K562 (cell line): ENCODE data around the gene ATG10. TPM values are rescaled to one million over a fixed set of nuclear protein-coding genes. Genes with fewer than 3 reads are reported as not detected.

ENCODE experiments used
- BCLAF1 ChIP-seq, 2 experiments: fragments of 450-650 bp in 1 of 2; IDR thresholded peaks; 2 replicates each; pipeline ENCODE4 v1.6.1; 2011 to 2017; ENCODE audit warnings: low read depth in 2 of 2, antibody characterized with exemption in 1 of 2, borderline replicate concordance in 1 of 2, low read length in 1 of 2, mild to moderate bottlenecking in 1 of 2, mixed read lengths in 1 of 2; ENCODE audit not compliant: control insufficient read depth in 1 of 2
- BDP1 ChIP-seq: IDR thresholded peaks from 3 replicates; pipeline ENCODE4 v1.6.1; 2011; ENCODE audit not compliant: insufficient read length, insufficient read depth
- BRCA1 ChIP-seq, 2 experiments: fragments of 450-650 bp in 1 of 2; sonication (generic) in 1 of 2; formaldehyde crosslinking in 1 of 2; IDR thresholded peaks; 2 replicates each; pipeline versions ENCODE4 v1.5.0 to v1.6.1; 2017 to 2020; ENCODE audit warnings: mild to moderate bottlenecking in 1 of 2, missing genetic modification reagents in 1 of 2
- CHD1 ChIP-seq: fragments of 200-600 bp; sonication (generic); IDR thresholded peaks from one replicate; pipeline ENCODE4 v1.6.1; 2012; ENCODE audit warnings: mild to moderate bottlenecking, moderate library complexity, low read length, inconsistent platforms
- CTBP1 ChIP-seq: fragments of 450-650 bp; IDR thresholded peaks from 2 replicates; pipeline ENCODE4 v1.6.1; 2016; ENCODE audit warnings: borderline replicate concordance
- EHMT2 ChIP-seq: fragments of 450-650 bp; IDR thresholded peaks from 2 replicates; pipeline ENCODE4 v1.6.1; 2018; ENCODE audit warnings: antibody characterized with exemption
- FOXO4 ChIP-seq: fragments of 450-650 bp; formaldehyde crosslinking; IDR thresholded peaks from 2 replicates; pipeline ENCODE4 v1.4.0; 2020; ENCODE audit warnings: mild to moderate bottlenecking, moderate library complexity
- JUND ChIP-seq, 2 experiments: IDR thresholded peaks; 2 replicates in 1 of 2; 3 replicates in 1 of 2; pipeline ENCODE4 v1.6.1; 2011; ENCODE audit warnings: borderline replicate concordance in 2 of 2, low read depth in 2 of 2, low read length in 2 of 2, improper control_type of control experiment in 1 of 2, missing biosample characterization in 1 of 2, missing genetic modification characterization in 1 of 2, missing genetic modification reagents in 1 of 2
- NCOA2 ChIP-seq, 2 experiments: fragments of 450-650 bp; IDR thresholded peaks; 2 replicates each; pipeline ENCODE4 v1.6.1; 2018; ENCODE audit warnings: mild to moderate bottlenecking in 2 of 2, moderate library complexity in 1 of 2; ENCODE audit not compliant: partially characterized antibody in 2 of 2
- PCBP2 ChIP-seq: fragments of 200-400 bp; formaldehyde crosslinking; IDR thresholded peaks from 2 replicates; pipeline ENCODE4 v1.6.1; 2018; ENCODE audit warnings: low read length, low read depth, mild to moderate bottlenecking, moderate library complexity; ENCODE audit not compliant: poor library complexity, severe bottlenecking
- POLR2A ChIP-seq: fragments of 450-650 bp; conservative IDR thresholded peaks from 2 replicates; pipeline ENCODE4 v1.6.1; 2016
- PTBP1 ChIP-seq: fragments of 200-400 bp; formaldehyde crosslinking; IDR thresholded peaks from 2 replicates; pipeline ENCODE4 v1.6.1; 2017; ENCODE audit warnings: low read depth, low read length
- RAD51 ChIP-seq: fragments of 450-650 bp; IDR thresholded peaks from 2 replicates; pipeline ENCODE4 v1.7.1; 2016; ENCODE audit warnings: low read depth, mild to moderate bottlenecking, borderline replicate concordance
- RUNX1 ChIP-seq: sonication (generic); IDR thresholded peaks from 2 replicates; pipeline ENCODE4 v1.6.1; 2016; ENCODE audit warnings: antibody characterized with exemption, low read depth
- SRSF1 ChIP-seq: fragments of 200-400 bp; formaldehyde crosslinking; IDR thresholded peaks from 2 replicates; pipeline ENCODE4 v1.6.1; 2017; ENCODE audit warnings: mild to moderate bottlenecking, low read depth, low read length, moderate library complexity
- SUPT5H ChIP-seq: fragments of 450-650 bp; IDR thresholded peaks from 2 replicates; pipeline ENCODE4 v1.6.1; 2016
- TAF1 ChIP-seq: IDR thresholded peaks from 2 replicates; pipeline ENCODE4 v1.6.1; 2011; ENCODE audit warnings: mild to moderate bottlenecking, low read length, moderate library complexity; ENCODE audit not compliant: insufficient read depth, control insufficient read depth, severe bottlenecking; ENCODE audit errors: extremely low read depth
- ZEB2 ChIP-seq: fragments of 450-650 bp; IDR thresholded peaks from 2 replicates; pipeline ENCODE4 v1.6.1; 2016
- ZKSCAN3 ChIP-seq: fragments of 250-450 bp; sonication (Bioruptor Pico); IDR thresholded peaks from 2 replicates; pipeline ENCODE4 v1.4.0; 2020
- polyA plus RNA-seq, 8 experiments: library from polyadenylated mRNA; depleted of rRNA in 4 of 8; stranded (reverse) in 5 of 8; unstranded in 3 of 8; fragments of >200 nt; fragmentation: Nextera tagmentation in 2 of 8; fragmentation: Illumina TruSeq in 1 of 8; extraction: Ambion mirVana in 2 of 8; extraction: Trizol in 1 of 8; gene quantifications; 2 replicates each; pipeline versions ENCODE4 v1.2.1 to v1.2.3, GENCODE V29; 2011 to 2014; ENCODE audit warnings: inconsistent platforms in 1 of 8, missing spikeins in 1 of 8
- total RNA-seq, 7 experiments: library from RNA; depleted of rRNA in 6 of 7; stranded (reverse); fragments of >200 nt in 6 of 7; fragmentation: Illumina TruSeq in 2 of 7; extraction: Trizol in 2 of 7; gene quantifications; 2 replicates each; pipeline versions ENCODE4 v1.2.1 to v1.2.3, GENCODE V29; 2011 to 2021; ENCODE audit warnings: low replicate concordance in 1 of 7
- TF ChIP-seq, protein P1 (sequence below): fragments of 250-450 bp; sonication (Bioruptor Pico); IDR thresholded peaks from 2 replicates; pipeline ENCODE4 v1.5.0; 2021; ENCODE audit warnings: mild to moderate bottlenecking, borderline replicate concordance

The ATG10 gene
- total and polyA plus RNA-seq, 9 of the 15 experiments (the other 6 are each of a cell fraction or from before 2014, with no cell fraction given), result 7.0 to 18.8 (median 14.6) TPM

DNA sequence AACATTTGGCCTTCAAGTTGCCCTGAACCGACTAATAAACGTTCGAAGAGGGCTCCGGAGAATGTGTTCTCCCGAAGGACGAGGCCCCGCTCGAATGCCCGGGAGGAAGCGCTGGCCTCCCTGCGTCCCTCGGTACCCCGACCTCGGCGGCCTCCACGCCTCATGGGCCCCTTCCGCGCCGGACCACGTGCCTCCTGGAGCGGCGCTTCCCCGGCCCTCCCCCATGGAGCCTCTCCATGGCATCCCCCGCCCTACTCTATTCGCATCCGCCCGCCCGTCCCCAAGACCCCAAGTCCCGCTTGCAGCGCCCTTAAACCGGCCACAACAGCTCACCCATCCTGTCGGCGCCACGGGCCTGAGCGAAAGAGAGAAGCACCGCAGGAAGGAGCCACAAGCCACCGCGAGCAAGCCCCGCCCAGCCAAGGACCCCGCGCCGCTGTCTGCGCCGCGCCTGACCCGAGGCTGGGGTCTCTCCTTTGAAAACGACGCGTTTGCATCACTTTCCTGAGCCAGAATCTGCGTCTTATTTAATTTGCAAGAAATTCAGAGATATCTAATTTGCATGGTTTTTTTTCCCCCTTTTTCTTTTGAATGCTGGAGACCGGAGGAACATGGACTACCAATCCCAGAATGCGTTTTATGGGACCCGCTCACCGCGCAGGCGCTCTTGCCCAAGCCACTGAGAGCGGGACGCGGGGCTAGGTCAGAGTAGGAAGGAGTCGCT, 306.3 kb downstream of the ATG10 start, which contains the start of gene RPS23 (continued):
- no peak for TF ChIP-seq BRCA1 (IDR thresholded peaks at IDR 0.05)
- no peak for TF ChIP-seq BRCA1 (CRISPR knock-in tag; IDR thresholded peaks at IDR 0.05)
- peak; percentile 51; the same call in 1 of the 2 replicates for TF ChIP-seq FOXO4 (CRISPR knock-in tag)
- no peak for TF ChIP-seq ZEB2
- TF ChIP-seq, protein P1, sequence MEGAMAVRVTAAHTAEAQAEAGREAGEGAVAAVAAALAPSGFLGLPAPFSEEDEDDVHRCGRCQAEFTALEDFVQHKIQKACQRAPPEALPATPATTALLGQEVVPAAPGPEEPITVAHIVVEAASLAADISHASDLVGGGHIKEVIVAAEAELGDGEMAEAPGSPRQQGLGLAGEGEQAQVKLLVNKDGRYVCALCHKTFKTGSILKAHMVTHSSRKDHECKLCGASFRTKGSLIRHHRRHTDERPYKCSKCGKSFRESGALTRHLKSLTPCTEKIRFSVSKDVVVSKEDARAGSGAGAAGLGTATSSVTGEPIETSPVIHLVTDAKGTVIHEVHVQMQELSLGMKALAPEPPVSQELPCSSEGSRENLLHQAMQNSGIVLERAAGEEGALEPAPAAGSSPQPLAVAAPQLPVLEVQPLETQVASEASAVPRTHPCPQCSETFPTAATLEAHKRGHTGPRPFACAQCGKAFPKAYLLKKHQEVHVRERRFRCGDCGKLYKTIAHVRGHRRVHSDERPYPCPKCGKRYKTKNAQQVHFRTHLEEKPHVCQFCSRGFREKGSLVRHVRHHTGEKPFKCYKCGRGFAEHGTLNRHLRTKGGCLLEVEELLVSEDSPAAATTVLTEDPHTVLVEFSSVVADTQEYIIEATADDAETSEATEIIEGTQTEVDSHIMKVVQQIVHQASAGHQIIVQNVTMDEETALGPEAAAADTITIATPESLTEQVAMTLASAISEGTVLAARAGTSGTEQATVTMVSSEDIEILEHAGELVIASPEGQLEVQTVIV, result no peak
- TF ChIP-seq PCBP2, result no peak
- TF ChIP-seq PTBP1, result no peak
- TF ChIP-seq BCLAF1 (IDR thresholded peaks at IDR 0.05; ENCODE audit: borderline replicate concordance in 1 of 2, control insufficient read depth in 1 of 2, low read depth in 2 of 2, low read length in 1 of 2), result peak in 1 of 2 experiments; percentile 89; a peak in 2 of 4 replicates
- TF ChIP-seq EHMT2, result no peak
- TF ChIP-seq BDP1, result no peak
- TF ChIP-seq SRSF1, result no peak; the same call in 1 of the 2 replicates
- TF ChIP-seq ZKSCAN3 (CRISPR knock-in tag), result no peak
- TF ChIP-seq TAF1, result peak; percentile 96
- TF ChIP-seq SUPT5H, result peak; percentile 97
- peak; percentile 2; the same call in 1 of the 2 replicates for TF ChIP-seq JUND (IDR thresholded peaks at IDR 0.05; ENCODE audit: borderline replicate concordance, low read depth, low read length)
- TF ChIP-seq JUND (tag; IDR thresholded peaks at IDR 0.05; ENCODE audit: borderline replicate concordance, low read depth, low read length), result peak; percentile 33; the same call in 1 of the 3 replicates
- TF ChIP-seq CHD1, result no peak
- TF ChIP-seq POLR2A, result peak; percentile 97
- no peak for TF ChIP-seq CTBP1
- TF ChIP-seq RAD51, result 0 out of 2 replicates have a peak, but pooled peaks have one; percentile 24
- peak in 1 of 2 experiments; percentile 97 for TF ChIP-seq NCOA2 (IDR thresholded peaks at IDR 0.05; ENCODE audit: partially characterized antibody in 2 of 2)
- TF ChIP-seq RUNX1, result no peak
